ENCODE measurements around the gene SLC26A1.

The SLC26A1 gene

GRCh38 chr4:993111-994029 is at the start of gene SLC26A1:
Gene SLC26A1 (minus strand): TSS chr4:993404. CDS start chr4:991703, 1,701 bp downstream.
- DNase-seq, result no peak

DNA sequence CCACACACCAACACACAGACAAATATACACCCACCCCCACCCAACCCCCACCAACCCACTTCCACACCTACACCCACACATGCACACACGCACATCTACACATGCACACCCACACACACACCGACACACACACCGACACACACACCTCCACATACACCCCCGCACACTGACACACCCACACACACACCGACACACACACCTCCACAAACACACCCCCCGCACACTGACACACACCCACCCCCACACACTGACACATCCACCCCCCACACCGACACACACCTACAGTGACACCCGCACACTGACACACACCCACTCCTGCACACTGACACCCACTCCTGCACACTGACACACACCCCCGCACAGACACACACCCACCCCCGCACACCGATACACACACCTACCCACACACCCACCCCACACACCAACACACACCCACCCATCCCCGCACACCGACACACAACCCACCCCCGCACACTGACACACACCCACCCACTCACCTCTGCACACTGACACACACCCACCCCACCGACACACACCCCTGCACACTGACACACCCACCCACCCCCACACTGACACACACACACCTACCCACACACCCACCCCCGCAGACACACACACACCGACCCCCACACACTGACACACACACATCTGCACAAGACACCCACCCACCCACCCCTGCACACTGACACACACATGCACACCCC is 49.3 kb upstream of the SLC26A1 start:
- DNase-seq, result no peak

- DNase-seq, result no peak
These were observed 48.7 kb upstream of the SLC26A1 start for GRCh38 chr4:1041936-1042330.

DNA sequence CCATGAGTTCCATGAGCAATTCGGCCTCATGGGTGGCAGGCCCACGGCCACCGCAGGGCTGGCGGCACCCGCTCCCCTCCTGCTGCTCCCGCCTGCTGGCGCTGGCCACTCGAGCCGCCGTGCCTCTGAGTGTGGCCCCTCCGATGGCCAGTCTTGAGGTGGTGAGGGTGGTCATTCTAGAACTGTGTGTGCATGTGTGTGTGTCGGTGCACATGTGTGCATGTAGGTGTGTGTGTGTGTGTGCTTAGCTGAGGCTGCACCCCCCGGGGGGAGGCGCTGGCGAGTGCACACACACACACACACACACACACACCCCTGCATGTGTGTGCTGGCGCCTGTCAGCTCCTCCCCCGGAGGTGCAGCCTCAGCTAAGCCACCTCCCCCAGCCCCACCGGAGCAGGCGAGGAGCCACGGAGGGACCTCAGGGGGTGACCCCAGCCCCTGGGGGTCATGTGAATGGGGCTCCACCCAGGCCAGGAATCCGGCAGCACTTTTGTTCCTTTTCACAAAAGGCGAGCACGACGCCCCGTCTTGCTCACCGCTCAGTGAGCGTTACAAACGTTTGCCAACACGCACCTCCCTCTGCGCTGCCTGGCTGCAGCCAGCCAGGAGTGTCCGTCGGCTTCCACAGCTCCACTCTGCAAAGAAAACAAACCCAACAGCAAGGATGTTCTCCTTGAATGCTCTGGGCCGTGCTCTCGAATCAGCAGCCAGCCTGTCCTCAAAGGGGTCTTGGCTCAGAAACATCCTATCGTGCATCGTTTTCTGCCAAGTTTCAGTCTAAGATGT is 48.1 kb upstream of the SLC26A1 start:
- no peak for DNase-seq

DNA sequence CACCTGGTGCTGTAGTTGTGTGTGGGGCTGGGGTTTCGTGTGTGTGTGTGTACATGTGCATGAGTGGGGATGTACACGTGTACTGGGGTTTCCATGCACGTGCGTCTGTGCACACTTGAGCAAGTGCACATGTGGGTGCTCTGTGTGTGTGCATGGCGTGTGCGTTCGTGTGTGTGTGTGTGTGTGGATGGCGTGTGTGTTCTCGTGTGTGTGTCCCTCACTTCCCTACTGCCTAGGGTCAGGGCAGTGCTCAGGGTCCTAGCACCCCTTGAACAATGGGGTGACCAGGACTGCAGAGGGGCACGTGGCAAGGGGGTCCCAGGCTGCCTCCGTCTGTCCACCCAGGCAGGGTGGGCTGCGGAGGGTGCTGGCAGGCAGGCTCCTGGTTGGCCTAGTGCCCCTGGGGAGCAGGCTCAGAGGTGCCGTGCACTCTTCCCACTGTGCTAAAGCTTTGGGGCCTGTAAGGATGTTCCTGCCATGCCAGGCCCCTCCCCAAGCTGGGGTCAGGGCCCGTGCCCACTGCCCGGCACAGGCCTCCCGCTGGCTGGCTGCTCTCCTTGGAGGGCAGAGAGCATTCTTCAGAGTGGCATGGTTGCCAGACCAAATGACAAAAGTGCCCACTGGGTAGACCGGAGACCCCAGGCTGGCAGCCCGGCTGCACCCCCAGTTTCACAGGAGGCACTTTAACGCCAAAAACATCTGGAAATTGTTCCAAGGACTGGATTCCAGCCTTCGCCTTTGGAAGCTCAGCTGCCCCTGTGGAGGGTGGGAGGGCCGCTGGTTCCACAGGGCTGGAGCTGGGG is 47.3 kb upstream of the SLC26A1 start:
- DNase-seq, result no peak

- no peak for DNase-seq
These were observed 46.5 kb upstream of the SLC26A1 start for GRCh38 chr4:1039493-1040343.

- no peak for DNase-seq
These were observed 45.8 kb upstream of the SLC26A1 start for GRCh38 chr4:1038948-1039492.

- no peak for DNase-seq
These were observed 44.0 kb upstream of the SLC26A1 start for GRCh38 chr4:1036976-1037810.

GRCh38 chr4:1036095-1036494 is 42.9 kb upstream of the SLC26A1 start:
- DNase-seq, result no peak

GRCh38 chr4:1035510-1035909 is 42.3 kb upstream of the SLC26A1 start:
- DNase-seq, result no peak

GRCh38 chr4:1033840-1034551 is 40.8 kb upstream of the SLC26A1 start:
- no peak for DNase-seq

- no peak for DNase-seq
These were observed 39.7 kb upstream of the SLC26A1 start for GRCh38 chr4:1032861-1033260.

DNA sequence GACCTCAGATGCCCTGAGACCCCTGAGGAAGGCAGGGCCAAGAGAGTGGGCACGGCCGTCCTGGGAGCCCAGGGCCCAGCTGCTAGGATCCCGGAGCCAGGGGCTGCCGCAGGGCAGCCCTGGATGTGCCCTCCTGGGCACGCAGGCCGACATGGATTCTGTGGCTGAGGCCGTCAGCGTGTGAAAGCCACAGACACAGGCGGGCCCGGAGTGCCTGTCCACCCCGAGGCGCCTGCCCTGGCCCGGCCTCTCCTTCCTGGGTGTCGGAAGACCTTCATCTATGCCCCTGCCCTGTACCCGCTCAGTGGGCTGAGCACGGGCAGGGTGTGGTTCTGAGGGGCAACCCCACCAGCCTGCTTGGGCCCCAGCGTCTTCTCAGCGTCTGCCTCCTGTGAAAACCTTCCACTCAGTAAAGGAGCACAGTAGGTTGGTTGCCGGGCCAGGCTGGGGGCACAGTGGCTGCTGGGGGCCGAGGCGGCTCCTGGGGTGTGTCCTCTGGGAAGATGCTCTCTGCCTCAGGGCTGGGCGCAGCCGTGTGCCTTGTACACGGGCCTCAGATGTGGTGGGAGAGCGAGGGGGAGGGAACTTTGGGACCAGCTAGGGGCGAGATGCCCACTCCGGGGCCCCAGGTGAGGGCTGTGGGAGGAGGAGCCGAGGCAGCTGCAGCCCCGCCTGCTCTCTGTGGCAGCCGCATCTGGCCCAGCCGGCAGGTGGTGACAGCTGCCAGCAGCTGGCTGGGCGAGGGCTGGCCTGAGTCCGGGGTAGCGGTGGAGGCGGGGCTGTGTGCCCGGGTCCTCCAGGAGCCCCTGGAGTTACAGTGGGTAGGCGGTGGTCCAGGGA is 39.0 kb upstream of the SLC26A1 start:
- no peak for DNase-seq

DNA sequence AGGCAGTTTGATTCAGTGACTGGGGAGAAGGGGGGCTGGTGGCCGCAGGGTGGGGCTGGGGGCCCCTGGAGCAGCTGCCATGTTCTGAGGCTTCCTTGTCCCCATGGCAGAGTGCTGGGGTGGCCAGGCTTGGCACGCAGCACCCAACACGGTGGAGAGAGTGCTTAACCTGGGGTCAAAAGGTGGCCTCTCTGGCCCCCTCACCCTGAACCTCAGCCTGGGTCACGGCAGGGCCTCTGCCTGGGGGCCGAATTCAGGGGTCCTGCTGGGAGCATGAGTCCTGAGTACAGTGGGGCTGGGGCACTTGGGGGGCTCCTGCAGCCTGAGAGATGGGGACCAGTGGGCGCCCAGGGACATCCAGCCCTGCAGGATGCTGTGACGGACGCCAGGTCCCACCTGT is 38.1 kb upstream of the SLC26A1 start:
- no peak for DNase-seq

GRCh38 chr4:1030559-1030958 is 37.4 kb upstream of the SLC26A1 start:
- DNase-seq, result no peak

DNA sequence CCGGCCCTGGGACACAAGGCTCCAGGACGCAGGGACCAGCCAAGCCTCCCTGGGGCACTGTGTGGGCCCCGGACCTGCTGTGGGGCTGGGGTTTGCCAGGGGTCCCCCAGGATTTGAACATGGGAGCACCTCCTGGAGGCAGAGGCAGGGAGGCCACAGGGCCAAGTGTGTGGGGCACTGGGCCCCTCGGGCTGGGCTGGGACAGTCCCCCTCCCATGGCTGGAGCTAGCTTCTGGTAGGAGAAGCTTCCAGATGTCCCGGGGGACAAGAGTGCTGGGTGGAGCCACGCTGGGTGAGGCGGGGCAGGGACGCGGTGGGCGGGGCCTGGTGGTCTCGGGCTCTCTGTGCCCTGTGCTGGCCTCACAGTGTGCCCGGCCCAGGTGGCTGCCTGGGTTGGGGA is 36.8 kb upstream of the SLC26A1 start:
- no peak for DNase-seq

GRCh38 chr4:1029529-1029928 is 36.3 kb upstream of the SLC26A1 start:
- no peak for DNase-seq

GRCh38 chr4:1028574-1029220 is 35.5 kb upstream of the SLC26A1 start:
- DNase-seq, result no peak
